IMR-90 (cell line): ENCODE results near the gene CITED4. TPM values are rescaled to one million over a fixed set of nuclear protein-coding genes. Genes with fewer than 3 reads are reported as not detected.

Source experiments
- ATAC-seq: fragments of 200-7000 bp; cut with Tn5 transposase; 2 replicates; pipeline ENCODE4 v1.9.1; 2020; ENCODE audit warnings: low read depth, mild to moderate bottlenecking, moderate library complexity
- BruUV-seq: library from RNA; stranded (reverse); fragments of 400-500 nt; replicated peaks from 2 replicates; lab custom pipeline; 2021; lab: Mats Ljungman, UMichigan
- CTCF ChIA-PET: fragments of 300-600 bp; formaldehyde crosslinking; extraction: SDS; loops from one replicate; lab custom pipeline; 2021; ENCODE audit warnings: antibody characterized with exemption; lab: Yijun Ruan, JAX
- POLR2A ChIA-PET: fragments of 300-600 bp; sonication (Branson Sonifier 250); formaldehyde crosslinking; loops from one replicate; lab custom pipeline; 2022; ENCODE audit warnings: antibody characterized with exemption; ENCODE audit not compliant: unreplicated experiment; lab: Charles Lee
- DNase-seq: peaks from one replicate; pipeline ENCODE4 v3.0.0; 2013
- H2AFZ ChIP-seq: replicated peaks from 2 replicates; pipeline ENCODE3; 2013; ENCODE audit warnings: low read length, mild to moderate bottlenecking; ENCODE audit not compliant: poor library complexity
- H2AK5ac ChIP-seq: 2 replicates; pipeline ENCODE4 v1.6.1; 2013; ENCODE audit warnings: low read depth, low read length, inconsistent platforms
- H2AK9ac ChIP-seq: replicated peaks from 2 replicates; pipeline ENCODE3; 2013; ENCODE audit warnings: mild to moderate bottlenecking, low read depth, low read length, moderate library complexity; ENCODE audit not compliant: poor library complexity
- H2BK120ac ChIP-seq: 2 replicates; pipeline ENCODE4 v1.6.1; 2013; ENCODE audit warnings: low read depth, low read length, inconsistent platforms
- H2BK15ac ChIP-seq: 3 replicates; pipeline ENCODE4 v1.6.1; 2013; ENCODE audit warnings: low read depth, low read length, inconsistent platforms
- H2BK20ac ChIP-seq: 2 replicates; pipeline ENCODE4 v1.6.1; 2013; ENCODE audit warnings: low read depth, mild to moderate bottlenecking, inconsistent platforms, low read length, moderate library complexity
- H2BK5ac ChIP-seq: 2 replicates; pipeline ENCODE4 v1.6.1; 2013; ENCODE audit warnings: mild to moderate bottlenecking, low read depth, low read length, inconsistent platforms; ENCODE audit not compliant: poor library complexity, severe bottlenecking
- H3K14ac ChIP-seq: replicated peaks from 2 replicates; pipeline ENCODE4 v1.6.1; 2013; ENCODE audit warnings: low read depth, low read length, inconsistent platforms
- H3K18ac ChIP-seq: 2 replicates; pipeline ENCODE4 v1.6.1; 2013; ENCODE audit warnings: low read depth, low read length, control low read depth
- H3K23ac ChIP-seq: 2 replicates; pipeline ENCODE4 v1.6.1; 2013; ENCODE audit warnings: low read depth, low read length, inconsistent platforms
- H3K27ac ChIP-seq: 2 replicates; pipeline ENCODE4 v1.5.1; 2013; ENCODE audit warnings: mild to moderate bottlenecking, control low read depth, low read length; ENCODE audit not compliant: insufficient read depth
- H3K27me3 ChIP-seq: 2 replicates; pipeline ENCODE4 v1.6.1; 2013; ENCODE audit warnings: low read length; ENCODE audit not compliant: control insufficient read depth, insufficient read depth
- H3K36me3 ChIP-seq: 2 replicates; pipeline ENCODE4 v1.6.1; 2013; ENCODE audit warnings: low read length, mixed read lengths; ENCODE audit not compliant: control insufficient read depth, insufficient read depth
- H3K4ac ChIP-seq: 2 replicates; pipeline ENCODE4 v1.6.1; 2013; ENCODE audit warnings: low read depth, low read length, inconsistent platforms
- H3K4me1 ChIP-seq: 2 replicates; pipeline ENCODE4 v1.6.1; 2013; ENCODE audit warnings: low read length, mixed read lengths; ENCODE audit not compliant: control insufficient read depth, insufficient read depth
- H3K4me2 ChIP-seq: 2 replicates; pipeline ENCODE4 v1.6.1; 2013; ENCODE audit warnings: low read depth, mild to moderate bottlenecking, control low read depth, low read length, moderate library complexity
- H3K4me3 ChIP-seq: 2 replicates; pipeline ENCODE4 v1.5.1; 2013; ENCODE audit warnings: low read depth, mild to moderate bottlenecking, control low read depth, low read length, moderate library complexity; ENCODE audit not compliant: insufficient read depth
- H3K56ac ChIP-seq: 2 replicates; pipeline ENCODE4 v1.6.1; 2013; ENCODE audit warnings: low read length, inconsistent platforms; ENCODE audit not compliant: insufficient read depth; ENCODE audit errors: extremely low read depth
- H3K79me1 ChIP-seq, 2 experiments: 2 replicates each; pipeline ENCODE4 v1.6.1; 2013; ENCODE audit warnings: low read length in 2 of 2, inconsistent platforms in 1 of 2, low read depth in 1 of 2
- H3K9ac ChIP-seq: 2 replicates; pipeline ENCODE4 v1.6.1; 2013; ENCODE audit warnings: low read depth, low read length, control low read depth
- H3K9me1 ChIP-seq: 2 replicates; pipeline ENCODE4 v1.6.1; 2013; ENCODE audit warnings: low read length, inconsistent platforms; ENCODE audit not compliant: insufficient read depth
- H3K9me3 ChIP-seq: 2 replicates; pipeline ENCODE4 v1.6.1; 2013; ENCODE audit warnings: low read length; ENCODE audit not compliant: control insufficient read depth, insufficient read depth
- H4K20me1 ChIP-seq: 2 replicates; pipeline ENCODE4 v1.6.1; 2013; ENCODE audit warnings: low read length, inconsistent platforms; ENCODE audit not compliant: insufficient read depth
- H4K5ac ChIP-seq: 2 replicates; pipeline ENCODE4 v1.6.1; 2013; ENCODE audit warnings: mild to moderate bottlenecking, low read depth, low read length, control low read depth
- H4K8ac ChIP-seq, 2 experiments: 2 replicates each; pipeline ENCODE4 v1.6.1; 2013; ENCODE audit warnings: low read depth in 2 of 2, low read length in 2 of 2, control low read depth in 1 of 2, inconsistent platforms in 1 of 2
- H4K91ac ChIP-seq: 2 replicates; pipeline ENCODE4 v1.6.1; 2013; ENCODE audit warnings: low read depth, low read length, inconsistent platforms; ENCODE audit not compliant: insufficient read depth
- BHLHE40 ChIP-seq: fragments of 150-350 bp; IDR thresholded peaks from 2 replicates; pipeline ENCODE4 v1.6.1; 2016; ENCODE audit warnings: mild to moderate bottlenecking, low read depth, low read length
- CEBPB ChIP-seq: IDR thresholded peaks from 2 replicates; pipeline ENCODE4 v1.6.1; 2012; ENCODE audit warnings: low read depth, low read length, improper control_type of control experiment
- CHD1 ChIP-seq: IDR thresholded peaks from 2 replicates; pipeline ENCODE4 v1.6.1; 2012; ENCODE audit warnings: low read depth, low read length, improper control_type of control experiment
- CTCF ChIP-seq: conservative IDR thresholded peaks from 2 replicates; pipeline ENCODE4 v1.5.1; 2012; ENCODE audit warnings: mild to moderate bottlenecking, low read depth, low read length, improper control_type of control experiment
- ELK1 ChIP-seq: fragments of 150-350 bp; IDR thresholded peaks from 2 replicates; pipeline ENCODE4 v1.6.1; 2016; ENCODE audit warnings: low read depth, mild to moderate bottlenecking, low read length, moderate library complexity, borderline replicate concordance
- FOS ChIP-seq: fragments of 150-350 bp; IDR thresholded peaks from 2 replicates; pipeline ENCODE4 v1.6.1; 2016; ENCODE audit warnings: low read depth, low read length
- MAFK ChIP-seq: IDR thresholded peaks from 2 replicates; pipeline ENCODE4 v1.6.1; 2012; ENCODE audit warnings: low read depth, low read length, improper control_type of control experiment
- MAZ ChIP-seq: IDR thresholded peaks from 2 replicates; pipeline ENCODE4 v1.6.1; 2012; ENCODE audit warnings: low read depth, mild to moderate bottlenecking, low read length, improper control_type of control experiment, moderate library complexity, borderline replicate concordance
- NFE2L2 ChIP-seq: fragments of 150-350 bp; IDR thresholded peaks from 2 replicates; pipeline ENCODE4 v1.6.1; 2016; ENCODE audit warnings: low read depth, mild to moderate bottlenecking, low read length
- POLR2A ChIP-seq: IDR thresholded peaks from 2 replicates; pipeline ENCODE4 v1.6.1; 2012; ENCODE audit warnings: mild to moderate bottlenecking, low read depth, low read length
- RCOR1 ChIP-seq: IDR thresholded peaks from 2 replicates; pipeline ENCODE4 v1.6.1; 2012; ENCODE audit warnings: mild to moderate bottlenecking, low read length, improper control_type of control experiment; ENCODE audit not compliant: insufficient replicate concordance
- SMC3 ChIP-seq: fragments of 150-350 bp; IDR thresholded peaks from 2 replicates; pipeline ENCODE4 v1.6.1; 2016; ENCODE audit warnings: low read depth, mild to moderate bottlenecking, antibody characterized with exemption, low read length, moderate library complexity
- USF2 ChIP-seq: fragments of 150-350 bp; IDR thresholded peaks from 2 replicates; pipeline ENCODE4 v1.6.1; 2017; ENCODE audit warnings: mild to moderate bottlenecking, antibody characterized with exemption, low read length, low read depth
- WGBS, 2 experiments: methylation state at CpG; one replicate each; pipeline versions ENCODE4 v1.1.5 to v1.1.7; 2013; ENCODE audit warnings: missing lambda C conversion rate in 2 of 2; ENCODE audit not compliant: insufficient read length in 1 of 2; ENCODE audit errors: extremely low coverage in 2 of 2; 5-methylcytosine and 5-hydroxymethylcytosine counted together
- dilution Hi-C: fragments of 300-500 bp; cut with HindIII; formaldehyde crosslinking; loops from one replicate; pipeline ENCODE4 v1.14.3; 2018; ENCODE audit warnings: low sequenced_read_pairs; ENCODE audit not compliant: unreplicated experiment
- in situ Hi-C: fragments of 300-500 bp; cut with MboI; formaldehyde crosslinking; loops from 3 replicates; pipeline ENCODE4 v1.14.3; 2019; ENCODE audit warnings: low sequenced_read_pairs, inconsistent platforms, mixed read lengths
- intact Hi-C: fragments of 100-400 bp; cut with micrococcal nuclease; formaldehyde crosslinking; loops from 2 replicates; pipeline ENCODE4 v1.10.0; 2022
- polyA plus RNA-seq, 3 experiments: library from polyadenylated mRNA; depleted of rRNA; stranded (reverse); fragments of >200 nt; gene quantifications; 2 replicates each; pipeline ENCODE4 v1.2.3, GENCODE V29; 2012; ENCODE audit warnings: low replicate concordance in 1 of 3
- total RNA-seq: library from RNA; depleted of rRNA; stranded (reverse); fragments of >200 nt; gene quantifications from 2 replicates; pipeline ENCODE4 v1.2.3, GENCODE V29; 2012

Gene CITED4
- total and polyA plus RNA-seq, 2 of the 4 experiments (the other 2 are of a cell fraction) = under 0.01 to 1.6 TPM

- Histone ChIP-seq H3K79me1 (no peaks in the 10 kb centered on the region), H3K27me3 (no peaks in the 10 kb centered on the region), H2BK120ac (no peak overlapping the region), H4K20me1 (no peaks in the 10 kb centered on the region), H3K9me3 (peaks cover 11% of the 10 kb centered on the region), H2AFZ (no peak overlapping the region), H3K9ac (no peak overlapping the region), H3K4me3 (no peak overlapping the region), H2BK5ac (no peak overlapping the region), H3K23ac (no peak overlapping the region), H3K27ac (no peak overlapping the region), H3K9me1 (peaks cover 10% of the 10 kb centered on the region), H3K14ac (no peak overlapping the region), H2BK15ac (no peak overlapping the region), H2AK9ac (no peak overlapping the region), H3K56ac (no peak overlapping the region), H4K8ac (no peak overlapping the region), H4K91ac (no peak overlapping the region), H2AK5ac (no peak overlapping the region), H3K4me2 (no peak overlapping the region), H3K18ac (no peak overlapping the region), H2BK20ac (no peak overlapping the region), H4K5ac (no peak overlapping the region), H3K36me3 (no peaks in the 10 kb centered on the region), H3K4ac (no peak overlapping the region), H3K4me1 (peaks cover 7% of the 10 kb centered on the region)
- dilution Hi-C loops = no loop called here
- TF ChIP-seq MAFK (no peak), CHD1 (no peak), ELK1 (no peak), USF2 (no peak), MAZ (no peak), RCOR1 (no peak), CEBPB (no peak), CTCF (no peak), POLR2A (no peak), NFE2L2 (no peak), BHLHE40 (no peak), FOS (no peak), SMC3 (no peak)
- 40% methylated on average over 1 of the region's 3 CpGs; no CpG with 5 or more reads in 1 of the 2 experiments for WGBS, 2 experiments
- ChIA-PET POLR2A (interaction anchor here (0.6 kb wide), 2 partner anchors 29 to 1564 kb away, joined by 4 to 6 read pairs; no protein-coding TSS in a partner anchor), CTCF (no interaction called here)
- intact Hi-C loops = no loop called here
- ATAC-seq (no peak), DNase-seq (no peak)
- in situ Hi-C loops = no loop called here
- no TSS peak for BruUV-seq
These were observed 34.3 kb upstream of the CITED4 start for GRCh38 chr1:40896482-40896881.
